Effector CD8-positive, alpha-beta T cell (primary cell): ENCODE measurements around the gene RABL6.
"Not testable (repeated sequence)": the region's sequence is repeated elsewhere in the genome, so short reads cannot be mapped to it uniquely, and the experiment has no call there.

ENCODE experiments used
- DNase-seq: peaks from one replicate; lab custom pipeline; 2025; lab: John Stamatoyannopoulos, UW

Gene RABL6

GRCh38 chr9:136820971-136821825 lies 13.4 kb downstream of the RABL6 start:
- no peak for DNase-seq

GRCh38 chr9:136821826-136822544 lies 14.2 kb downstream of the RABL6 start:
- DNase-seq = no peak

GRCh38 chr9:136823136-136824046 lies 15.6 kb downstream of the RABL6 start:
- no peak for DNase-seq

- no peak for DNase-seq
Observed at GRCh38 chr9:136824496-136825225, 16.9 kb downstream of the RABL6 start.

- DNase-seq = no peak
Observed at GRCh38 chr9:136825295-136826187, 17.8 kb downstream of the RABL6 start.

GRCh38 chr9:136826188-136826541 lies 18.4 kb downstream of the RABL6 start:
- no peak for DNase-seq

- no peak for DNase-seq
Observed at GRCh38 chr9:136826703-136827582, 19.2 kb downstream of the RABL6 start.

- DNase-seq = no peak
Observed at GRCh38 chr9:136827794-136828473, 20.2 kb downstream of the RABL6 start.

- no peak for DNase-seq
Observed at GRCh38 chr9:136828474-136829140, 20.9 kb downstream of the RABL6 start.

- DNase-seq = no peak
Observed at GRCh38 chr9:136829412-136829811, 21.7 kb downstream of the RABL6 start.

- DNase-seq = no peak
Observed at GRCh38 chr9:136829981-136830885, 22.5 kb downstream of the RABL6 start.

GRCh38 chr9:136831002-136831719 lies 23.4 kb downstream of the RABL6 start:
- DNase-seq = no peak

- no peak for DNase-seq
Observed at GRCh38 chr9:136831720-136832104, 24.0 kb downstream of the RABL6 start.

GRCh38 chr9:136832581-136832980 lies 24.8 kb downstream of the RABL6 start:
- no peak for DNase-seq

GRCh38 chr9:136833381-136834048 lies 25.8 kb downstream of the RABL6 start:
- not testable (repeated sequence) for DNase-seq
